GM12878 (cell line): ENCODE results near the gene KERA. TPM values are rescaled to one million over a fixed set of nuclear protein-coding genes. Genes with fewer than 3 reads are reported as not detected.

ENCODE experiments used
- ATAC-seq: fragments of 200-7000 bp; cut with Tn5 transposase; 3 replicates; pipeline ENCODE4 v1.9.1; 2020; ENCODE audit warnings: mild to moderate bottlenecking, moderate library complexity
- Bru-seq: library from RNA; stranded (reverse); fragments of 400-500 nt; gene quantifications from one replicate; lab custom pipeline; 2021; lab: Mats Ljungman, UMichigan
- BruChase-seq, 2 experiments: library from RNA; stranded (reverse); fragments of 400-500 nt; gene quantifications; one replicate each; lab custom pipeline; 2021; lab: Mats Ljungman, UMichigan
- BruUV-seq: library from RNA; stranded (reverse); fragments of 400-500 nt; replicated peaks from 2 replicates; lab custom pipeline; 2021; lab: Mats Ljungman, UMichigan
- CTCF ChIA-PET: fragments of 300-600 bp; sonication (Branson Sonifier 250); formaldehyde crosslinking; extraction: SDS; loops from one replicate; lab custom pipeline; 2021; ENCODE audit warnings: inconsistent platforms; lab: Yijun Ruan, JAX
- POLR2A ChIA-PET: fragments of 350-600 bp; formaldehyde crosslinking; extraction: SDS; loops from one replicate; lab custom pipeline; 2021; ENCODE audit warnings: inconsistent platforms; lab: Charles Lee
- RAD21 ChIA-PET: fragments of 300-600 bp; sonication (Branson Sonifier 250); formaldehyde crosslinking; loops from one replicate; lab custom pipeline; 2023; ENCODE audit warnings: antibody characterized with exemption; ENCODE audit not compliant: unreplicated experiment; lab: Charles Lee
- SMC1A ChIA-PET: fragments of 300-600 bp; sonication (Branson Sonifier 250); formaldehyde crosslinking; loops from one replicate; lab custom pipeline; 2023; ENCODE audit not compliant: unreplicated experiment, uncharacterized antibody; lab: Charles Lee
- DNase-seq: peaks from one replicate; pipeline ENCODE4 v3.0.0-alpha.2; 2011; ENCODE audit warnings: low read depth, low spot score
- FAIRE-seq: peaks from 3 replicates; lab custom pipeline; 2011; peaks lifted over from hg19 to GRCh38; lab: Jason Lieb, UNC
- H2AFZ ChIP-seq: 2 replicates; pipeline ENCODE4 v1.6.0; 2011; ENCODE audit warnings: low read depth, low read length, control low read depth; ENCODE audit not compliant: control insufficient read depth
- H3K27ac ChIP-seq: 2 replicates; pipeline ENCODE4 v1.5.1; 2011; ENCODE audit warnings: control low read depth; ENCODE audit not compliant: control insufficient read depth, insufficient read depth
- H3K27me3 ChIP-seq, 2 experiments: replicated peaks in 1 of 2; 2 replicates each; pipeline versions ENCODE4 v1.6.0 to v1.6.1; 2011; ENCODE audit warnings: low read length in 1 of 2; ENCODE audit not compliant: control insufficient read depth in 2 of 2, insufficient read depth in 2 of 2
- H3K36me3 ChIP-seq, 2 experiments: 2 replicates each; pipeline ENCODE4 v1.5.1; 2011; ENCODE audit warnings: low read length in 1 of 2; ENCODE audit not compliant: control insufficient read depth in 2 of 2, insufficient read depth in 2 of 2
- H3K4me1 ChIP-seq: 2 replicates; pipeline ENCODE4 v1.6.1; 2011; ENCODE audit warnings: mild to moderate bottlenecking, low read length, moderate library complexity, mixed read lengths; ENCODE audit not compliant: control insufficient read depth, insufficient read depth
- H3K4me2 ChIP-seq: 2 replicates; pipeline ENCODE4 v1.6.0; 2011; ENCODE audit warnings: control low read depth; ENCODE audit not compliant: control insufficient read depth, insufficient read depth
- H3K4me3 ChIP-seq: fragments of 200-600 bp; sonication (generic); 2 replicates; pipeline ENCODE4 v1.5.1; 2016
- H3K79me2 ChIP-seq: 2 replicates; pipeline ENCODE4 v1.6.0; 2011; ENCODE audit warnings: low read length; ENCODE audit not compliant: control insufficient read depth, insufficient read depth
- H3K9ac ChIP-seq: 2 replicates; pipeline ENCODE4 v1.8.0; 2011; ENCODE audit warnings: low read length, control low read depth, mixed read lengths; ENCODE audit not compliant: control insufficient read depth, insufficient read depth
- H3K9me3 ChIP-seq: replicated peaks from 3 replicates; pipeline ENCODE4 v1.5.1; 2011; ENCODE audit warnings: mild to moderate bottlenecking, low read length; ENCODE audit not compliant: control insufficient read depth, insufficient read depth
- H4K20me1 ChIP-seq: 2 replicates; pipeline ENCODE4 v1.6.0; 2011; ENCODE audit not compliant: control insufficient read depth, insufficient read depth
- BHLHE40 ChIP-seq, 2 experiments: fragments of 450-650 bp in 1 of 2; IDR thresholded peaks; 2 replicates each; pipeline ENCODE4 v1.6.1; 2011 to 2017; ENCODE audit warnings: low read depth in 2 of 2, borderline replicate concordance in 1 of 2, improper control_type of control experiment in 1 of 2, low read length in 1 of 2, mild to moderate bottlenecking in 1 of 2
- CREB1 ChIP-seq: IDR thresholded peaks from 2 replicates; pipeline ENCODE4 v1.6.1; 2012; ENCODE audit warnings: low read depth, mild to moderate bottlenecking, inconsistent platforms
- CREM ChIP-seq: IDR thresholded peaks from 2 replicates; pipeline ENCODE4 v1.6.1; 2014; ENCODE audit warnings: antibody characterized with exemption, low read depth
- RAD51 ChIP-seq: fragments of 450-650 bp; IDR thresholded peaks from 2 replicates; pipeline ENCODE4 v1.6.1; 2016; ENCODE audit warnings: moderate library complexity, mild to moderate bottlenecking, inconsistent platforms
- SMC3 ChIP-seq: IDR thresholded peaks from 2 replicates; pipeline ENCODE4 v1.6.1; 2011; ENCODE audit warnings: low read length, improper control_type of control experiment, borderline replicate concordance
- SPI1 ChIP-seq: IDR thresholded peaks from 2 replicates; pipeline ENCODE4 v1.6.1; 2011; ENCODE audit warnings: low read depth, mild to moderate bottlenecking, low read length, moderate library complexity, borderline replicate concordance; ENCODE audit not compliant: insufficient read depth
- TARDBP ChIP-seq: IDR thresholded peaks from 2 replicates; pipeline ENCODE4 v1.6.1; 2016; ENCODE audit warnings: borderline replicate concordance
- YY1 ChIP-seq: IDR thresholded peaks from 2 replicates; pipeline ENCODE4 v1.6.1; 2011; ENCODE audit warnings: low read depth, mild to moderate bottlenecking, low read length
- WGBS: methylation state at CpG from one replicate; pipeline ENCODE4 v1.1.6; 2016; ENCODE audit warnings: low lambda C conversion rate; ENCODE audit not compliant: insufficient replicate concordance, insufficient coverage; ENCODE audit errors: missing lambda C conversion rate; 5-methylcytosine and 5-hydroxymethylcytosine counted together
- in situ Hi-C: fragments of 300-500 bp; cut with MboI; formaldehyde crosslinking; loops from 9 replicates; pipeline ENCODE4 v1.14.3; 2018; ENCODE audit warnings: mixed read lengths
- intact Hi-C: fragments of 100-400 bp; cut with micrococcal nuclease; formaldehyde crosslinking; loops from one replicate; pipeline ENCODE4 v1.14.2; 2022; ENCODE audit not compliant: unreplicated experiment
- long read RNA-seq, 2 experiments: library from polyadenylated mRNA; unstranded; transcript quantifications; one replicate each; pipeline ENCODE4 v2.0.0, GENCODE V29; 2019 to 2020
- polyA minus RNA-seq, 3 experiments: library from RNA; depleted of rRNA, polyadenylated mRNA; stranded (reverse); fragments of >200 nt; gene quantifications; 2 replicates each; pipeline ENCODE4 v1.2.3, GENCODE V29; 2011
- polyA plus RNA-seq, 11 experiments: library from polyadenylated mRNA; depleted of rRNA in 4 of 11; unstranded in 6 of 11; stranded (reverse) in 5 of 11; fragments of >200 nt; fragmentation: Nextera tagmentation in 4 of 11; fragmentation: Illumina TruSeq in 1 of 11; extraction: Ambion mirVana in 4 of 11; extraction: Trizol in 1 of 11; gene quantifications; 1 replicate in 1 of 11; 2 replicates in 10 of 11; pipeline versions ENCODE4 v1.2.1 to v1.2.3, GENCODE V29; 2011 to 2016; ENCODE audit warnings: inconsistent platforms in 2 of 11, missing spikeins in 2 of 11, low read depth in 1 of 11
- total RNA-seq, 4 experiments: library from RNA; depleted of rRNA in 3 of 4; stranded (reverse); fragments of >200 nt in 3 of 4; fragmentation: Illumina TruSeq in 1 of 4; extraction: Trizol in 1 of 4; gene quantifications; 2 replicates each; pipeline versions ENCODE4 v1.2.1 to v1.2.3, GENCODE V29; 2013 to 2021

The KERA gene, protein sequence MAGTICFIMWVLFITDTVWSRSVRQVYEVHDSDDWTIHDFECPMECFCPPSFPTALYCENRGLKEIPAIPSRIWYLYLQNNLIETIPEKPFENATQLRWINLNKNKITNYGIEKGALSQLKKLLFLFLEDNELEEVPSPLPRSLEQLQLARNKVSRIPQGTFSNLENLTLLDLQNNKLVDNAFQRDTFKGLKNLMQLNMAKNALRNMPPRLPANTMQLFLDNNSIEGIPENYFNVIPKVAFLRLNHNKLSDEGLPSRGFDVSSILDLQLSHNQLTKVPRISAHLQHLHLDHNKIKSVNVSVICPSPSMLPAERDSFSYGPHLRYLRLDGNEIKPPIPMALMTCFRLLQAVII
- total RNA-seq (2013; cell fraction: nucleolus; rRNA removed): not detected in 2 replicates
- total RNA-seq (2014; rRNA removed): not detected in 2 replicates
- not detected in 2 replicates for total RNA-seq (2014; rRNA removed; fragmentation: Illumina TruSeq; extraction: Trizol)
- not detected in 2 replicates for total RNA-seq (2021)
- polyA plus RNA-seq (2011; ENCODE audit: low read depth): not detected
- polyA plus RNA-seq (2011; rRNA removed): not detected in 2 replicates
- not detected in 2 replicates for polyA plus RNA-seq (2011; cell fraction: cytosol; rRNA removed)
- polyA plus RNA-seq (2011; cell fraction: nucleus; rRNA removed): not detected in 2 replicates
- 0.04 TPM in 1 of 2 replicates, not detected in the other for polyA plus RNA-seq (2012)
- polyA plus RNA-seq (2014; fragmentation: Illumina TruSeq; extraction: Trizol): not detected in 2 replicates
- not detected for polyA plus RNA-seq (2014; fragmentation: Nextera tagmentation; extraction: Ambion mirVana)
- not detected in 2 replicates for polyA plus RNA-seq (2014; rRNA removed)
- not detected for polyA plus RNA-seq (2016; fragmentation: Nextera tagmentation; extraction: Ambion mirVana)
- polyA minus RNA-seq (2011; rRNA and poly(A)+ RNA removed): not detected in 2 replicates
- polyA minus RNA-seq (2011; cell fraction: cytosol; rRNA and poly(A)+ RNA removed): not detected in 2 replicates
- polyA minus RNA-seq (2011; cell fraction: nucleus; rRNA and poly(A)+ RNA removed): not detected in 2 replicates
- not detected for Bru-seq, nascent RNA
- not detected for BruChase-seq, experiment 1, labeled RNA remaining after a 6-hour chase
- not detected for BruChase-seq, experiment 2, labeled RNA remaining after a 2-hour chase
- long read RNA-seq, experiment 1: 0 reads
- long read RNA-seq, experiment 2: 0 reads

DNA sequence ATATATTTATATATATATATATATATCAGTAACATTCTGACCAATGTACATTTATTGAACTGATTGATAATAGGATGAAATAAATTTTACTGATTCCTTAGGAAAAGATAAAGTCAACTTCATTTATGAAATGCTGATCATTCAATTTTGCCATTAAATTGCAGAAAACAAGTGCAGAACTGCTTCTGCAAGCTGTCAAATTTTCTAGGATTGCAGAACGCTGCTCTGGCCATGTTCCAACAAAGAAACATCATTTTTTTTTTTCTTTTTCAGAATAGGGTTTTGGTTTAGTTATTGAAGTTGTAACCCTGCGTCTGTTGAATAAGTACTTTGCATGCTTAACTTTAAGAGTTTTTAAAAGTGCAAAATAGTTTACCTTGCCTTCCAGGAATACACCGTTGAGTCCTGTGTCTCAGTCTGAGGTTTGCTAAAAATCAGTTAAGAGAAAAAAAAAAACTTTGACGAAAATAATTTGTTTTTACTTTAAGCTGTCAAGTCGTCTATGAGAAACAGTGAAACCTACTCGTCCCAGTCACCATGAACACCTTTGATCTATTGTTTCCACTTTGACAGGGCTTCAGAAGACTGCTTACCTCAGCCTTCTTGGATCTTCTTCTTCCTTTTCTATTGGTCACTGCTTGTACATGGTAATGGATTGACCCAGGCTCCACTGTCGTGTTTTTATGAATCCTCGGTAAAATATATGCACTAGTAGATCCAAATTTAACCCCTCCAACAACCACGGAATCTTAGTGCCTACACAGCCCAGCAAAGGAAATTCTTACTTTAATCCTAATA, at the start of gene KERA:
KERA (minus strand) TSS at position 657 of the 798 bp plus-strand sequence. CDS start 1,743 bp downstream, outside the sequence.
- BruUV-seq: no TSS peak
- Histone ChIP-seq H3K36me3 (no peaks in the 10 kb centered on the region), H3K27me3 (no peaks in the 10 kb centered on the region), H2AFZ (no peak within 1 kb of the TSS), H3K4me3 (no peak within 1 kb of the TSS), H3K4me2 (no peak within 1 kb of the TSS), H3K9ac (no peak within 1 kb of the TSS), H3K79me2 (no peaks in the 10 kb centered on the region), H4K20me1 (no peaks in the 10 kb centered on the region), H3K27ac (no peak within 1 kb of the TSS), H3K9me3 (no peaks in the 10 kb centered on the region), H3K4me1 (no peaks in the 10 kb centered on the region)
- no peak for TF ChIP-seq RAD51
- no peak for TF ChIP-seq YY1
- no peak for TF ChIP-seq SPI1
- no peak for TF ChIP-seq BHLHE40 (IDR thresholded peaks at IDR 0.05; ENCODE audit: borderline replicate concordance in 1 of 2, low read depth in 2 of 2, low read length in 1 of 2)
- no peak for TF ChIP-seq SMC3
- no peak for TF ChIP-seq TARDBP
- TF ChIP-seq CREB1: no peak
- no peak for TF ChIP-seq CREM
- WGBS: 10% methylated on average over 8 of the region's 9 CpGs
- SMC1A ChIA-PET: no interaction called here
- CTCF ChIA-PET: interaction anchor here (0.6 kb wide), 1 partner anchor 10 kb away, joined by 3 read pairs; no protein-coding TSS in a partner anchor
- no peak for FAIRE-seq
- no peak for ATAC-seq
- intact Hi-C loops: no loop called here
- DNase-seq: no peak
- POLR2A ChIA-PET: no interaction called here
- RAD21 ChIA-PET: no interaction called here
- in situ Hi-C loops: no loop called here
